Sciatic nerve (tissue), 2 donors: Measurements from ENCODE around the gene TIFAB. TPM values are rescaled to one million over a fixed set of nuclear protein-coding genes. Genes with fewer than 3 reads are reported as not detected.

Experiments
- ATAC-seq: fragments of 200-7000 bp; cut with Tn5 transposase; one replicate; pipeline ENCODE4 v1.9.1; 2020; ENCODE audit warnings: mild to moderate bottlenecking, moderate library complexity
- DNase-seq: peaks from one replicate; pipeline ENCODE4 v3.0.0-alpha.2; 2020; ENCODE audit warnings: low spot score
- intact Hi-C: fragments of 100-400 bp; cut with DNase I; formaldehyde crosslinking; loops from one replicate; pipeline ENCODE4 v1.14.2; 2022
- total RNA-seq: library from RNA; stranded (reverse); fragmentation: NEBNext Ultra II Directional; extraction: Animal tissue kit (Norgen Biotek cat#: 25700); gene quantifications from one replicate; pipeline ENCODE4 v1.2.1, GENCODE V29; 2021
- donor health status: DM: no; HTN: no; CAD: no.
- donor health status: DM: no; HTN: no; CAD: no.

Gene TIFAB
- total RNA-seq, 1 donor from 2014 or later: 0.22 TPM

- intact Hi-C loops: no loop called here
- ATAC-seq (no peak), DNase-seq (peak; percentile 56)
These were observed 10.2 kb upstream of the TIFAB start for GRCh38 chr5:135462304-135462703.

- DNase-seq: peak; percentile 33
- intact Hi-C loops: no loop called here
These were observed 9.5 kb upstream of the TIFAB start for GRCh38 chr5:135461481-135462151.

GRCh38 chr5:135460246-135461033, 8.3 kb upstream of the TIFAB start:
- DNase-seq (peak; percentile 34), ATAC-seq (no peak)
- intact Hi-C loops: no loop called here

More at GRCh38 chr5:135461481-135462151, 9.5 kb upstream of the TIFAB start:
- ATAC-seq: no peak

DNA sequence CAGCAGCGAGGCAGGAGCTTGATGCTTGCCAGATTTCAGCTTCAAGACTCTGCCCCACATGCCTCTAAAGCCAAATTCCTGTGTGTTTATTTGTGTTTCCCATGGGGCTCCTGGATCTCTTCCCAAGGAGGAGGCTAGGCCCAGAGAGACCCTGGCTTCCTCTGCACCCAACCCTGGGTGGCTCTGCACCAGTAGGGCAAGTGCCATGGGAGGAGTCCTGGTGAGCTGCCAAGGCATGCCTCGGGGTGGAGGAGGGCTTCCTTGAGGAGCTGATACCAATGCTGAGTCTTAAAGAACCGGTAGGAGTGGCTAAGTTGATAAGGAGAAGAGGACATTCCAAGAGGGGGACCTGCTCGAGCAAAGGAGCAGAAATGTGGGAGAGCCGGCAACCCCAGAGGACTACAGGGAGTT, 6.8 kb upstream of the TIFAB start:
- peak; percentile 52 for ATAC-seq
- DNase-seq: peak; percentile 81
- intact Hi-C loops: loop anchor here (5.0 kb wide), 1 partner anchor 57 kb away; no protein-coding TSS in a partner anchor

DNA sequence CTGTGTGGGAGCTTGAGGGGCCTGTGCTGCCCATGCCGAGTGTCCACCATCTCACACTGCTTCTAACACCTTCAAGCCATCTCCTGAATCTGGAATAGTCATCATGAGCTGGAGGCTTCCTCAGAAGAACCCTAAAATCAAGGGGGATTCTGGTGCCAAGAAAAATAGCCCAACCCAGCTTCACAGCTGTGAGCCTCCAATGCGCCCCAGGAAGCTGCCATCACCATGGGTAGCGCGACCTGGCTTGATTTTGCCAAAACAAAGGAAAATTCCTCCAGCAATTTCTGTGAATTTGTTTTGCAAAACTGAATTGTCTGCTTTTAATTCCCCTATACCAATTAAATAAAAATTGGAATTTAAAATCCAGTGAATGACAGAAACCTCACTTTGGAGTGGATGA, 6.2 kb upstream of the TIFAB start:
- ATAC-seq (no peak), DNase-seq (peak; percentile 35)
- intact Hi-C loops: loop anchor here (5.0 kb wide), 1 partner anchor 56 kb away; no protein-coding TSS in a partner anchor

- DNase-seq (peak; percentile 77), ATAC-seq (peak; percentile 41)
- intact Hi-C loops: loop anchor here (5.0 kb wide), 1 partner anchor 55 kb away; no protein-coding TSS in a partner anchor
These were observed 5.4 kb upstream of the TIFAB start for GRCh38 chr5:135457424-135458071.

GRCh38 chr5:135456238-135457099, 4.3 kb upstream of the TIFAB start:
- ATAC-seq: peak; percentile 72

DNA sequence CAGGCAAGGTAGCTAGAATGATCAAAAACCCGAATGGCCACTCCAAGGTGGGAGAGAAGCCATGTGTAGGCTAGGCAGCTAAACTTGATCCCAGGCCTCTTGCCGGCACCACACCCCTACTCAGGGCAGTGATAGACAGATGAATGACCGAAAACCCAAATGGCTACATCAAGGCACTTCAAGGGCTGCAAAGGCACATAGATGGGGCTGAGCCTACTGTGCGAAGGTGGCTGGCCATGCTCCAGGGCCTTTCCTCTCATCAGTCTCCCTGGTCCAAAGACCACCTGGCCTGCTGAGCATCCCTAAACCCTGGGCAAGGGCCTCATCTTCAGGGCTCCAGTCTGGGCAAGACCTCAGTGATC, 3.7 kb upstream of the TIFAB start:
- intact Hi-C loops: loop anchor here (5.0 kb wide), 1 partner anchor 54 kb away; no protein-coding TSS in a partner anchor
- DNase-seq (no peak), ATAC-seq (no peak)

More at GRCh38 chr5:135456238-135457099, 4.3 kb upstream of the TIFAB start:
- intact Hi-C loops: loop anchor here (5.0 kb wide), 1 partner anchor 54 kb away; no protein-coding TSS in a partner anchor
- DNase-seq: peak; percentile 41

GRCh38 chr5:135454946-135455345, 2.8 kb upstream of the TIFAB start:
- no peak for DNase-seq
- ATAC-seq: no peak
- intact Hi-C loops: loop anchor here (5.0 kb wide), 1 partner anchor 53 kb away; no protein-coding TSS in a partner anchor

GRCh38 chr5:135453613-135454012, 1.5 kb upstream of the TIFAB start:
- no peak for ATAC-seq
- DNase-seq: no peak
- intact Hi-C loops: no loop called here

- DNase-seq (no peak), ATAC-seq (no peak)
- intact Hi-C loops: no loop called here
These were observed 400 bp downstream of the TIFAB start for GRCh38 chr5:135451581-135452320.

DNA sequence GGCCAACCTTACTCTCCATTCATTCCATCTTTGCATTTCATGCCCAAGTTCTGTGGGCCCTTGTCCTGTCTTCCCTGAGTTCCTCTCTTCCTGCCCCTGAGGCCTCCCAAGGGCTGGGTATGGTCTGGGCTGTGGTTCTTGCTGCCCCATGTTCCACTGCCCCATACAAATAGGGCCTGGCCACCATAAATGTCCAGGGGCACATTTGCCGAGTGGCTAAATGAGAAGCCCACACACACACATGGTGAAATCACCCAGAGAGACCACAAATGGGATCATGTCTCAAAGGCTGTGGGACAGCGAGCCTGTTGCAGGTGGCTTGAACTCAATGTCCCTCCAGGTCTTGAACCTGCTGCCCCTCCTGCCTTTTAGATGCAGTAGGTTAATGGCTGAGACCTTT, 1.2 kb downstream of the TIFAB start:
- DNase-seq (no peak), ATAC-seq (no peak)
- intact Hi-C loops: no loop called here

GRCh38 chr5:135450336-135450735, 1.8 kb downstream of the TIFAB start:
- DNase-seq: no peak
- ATAC-seq: peak; percentile 52
- intact Hi-C loops: no loop called here

DNA sequence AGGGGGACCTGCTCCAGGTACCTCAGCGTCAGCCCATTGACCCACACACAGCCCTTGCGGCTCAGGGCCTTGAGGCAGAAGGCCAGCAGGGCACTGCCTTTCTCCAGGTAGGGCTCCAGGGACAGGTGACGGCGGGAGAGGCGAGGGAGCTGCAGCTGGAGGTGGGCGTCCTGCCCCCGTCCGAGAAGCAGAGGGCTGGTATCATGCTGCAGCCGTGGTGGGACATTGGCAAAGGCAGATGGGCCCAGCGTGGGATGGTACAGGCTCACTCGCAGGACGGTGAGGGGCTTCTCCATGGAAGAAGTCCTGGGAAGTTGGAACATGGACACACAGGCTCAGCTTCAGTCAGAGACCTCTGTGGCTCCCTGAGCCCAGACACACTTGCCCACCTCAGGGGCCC, 2.5 kb downstream of the TIFAB start:
- intact Hi-C loops: no loop called here
- DNase-seq (no peak), ATAC-seq (no peak)

DNA sequence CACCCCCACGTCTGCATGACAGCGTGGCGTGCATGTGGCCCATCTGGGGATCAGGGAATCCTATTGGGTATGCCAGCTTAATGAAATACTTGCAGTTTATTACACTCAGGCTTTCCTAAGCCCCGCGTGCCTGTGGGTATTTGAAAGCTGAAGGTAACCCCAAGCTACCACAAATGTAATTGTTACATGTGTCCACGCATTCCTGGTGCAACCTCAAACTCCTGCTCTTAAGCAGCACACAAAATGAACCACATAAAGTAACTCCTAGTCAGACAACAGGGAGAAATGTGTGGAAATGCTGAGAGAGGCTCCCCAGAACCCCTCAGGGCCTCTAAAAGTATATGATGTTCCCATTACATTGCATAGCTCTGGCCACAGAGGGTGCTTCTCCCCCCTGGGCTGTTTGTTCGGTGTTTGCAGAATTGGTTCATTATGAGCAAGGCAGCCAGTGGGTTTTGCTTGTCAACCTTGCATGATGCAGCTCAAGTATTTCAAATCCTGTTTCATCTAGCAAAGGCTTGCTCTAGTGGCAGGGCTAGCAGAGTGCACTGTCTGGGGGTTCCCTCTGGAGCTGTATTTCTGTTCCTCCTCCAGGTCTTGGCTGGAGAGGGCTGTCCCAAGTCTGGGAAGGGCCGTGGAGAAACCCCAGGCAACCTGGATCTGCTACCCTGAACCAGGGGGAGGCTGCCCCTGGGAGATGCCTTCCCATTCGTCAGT, 3.2 kb downstream of the TIFAB start:
- no peak for DNase-seq
- intact Hi-C loops: no loop called here
- no peak for ATAC-seq

GRCh38 chr5:135448071-135448739, 3.9 kb downstream of the TIFAB start:
- no peak for ATAC-seq
- intact Hi-C loops: no loop called here
- no peak for DNase-seq
